HG03521 (cell line): ENCODE measurements around the gene CCSER2.
"Not testable (repeated sequence)": the region's sequence is repeated elsewhere in the genome, so short reads cannot be mapped to it uniquely, and the experiment has no call there.

Experiments
- ATAC-seq: cut with Tn5 transposase; IDR thresholded peaks from one replicate; pipeline ENCODE4 v1.9.1; 2021; ENCODE audit warnings: mild to moderate bottlenecking, moderate library complexity; ENCODE audit not compliant: unreplicated experiment

CCSER2 gene

DNA sequence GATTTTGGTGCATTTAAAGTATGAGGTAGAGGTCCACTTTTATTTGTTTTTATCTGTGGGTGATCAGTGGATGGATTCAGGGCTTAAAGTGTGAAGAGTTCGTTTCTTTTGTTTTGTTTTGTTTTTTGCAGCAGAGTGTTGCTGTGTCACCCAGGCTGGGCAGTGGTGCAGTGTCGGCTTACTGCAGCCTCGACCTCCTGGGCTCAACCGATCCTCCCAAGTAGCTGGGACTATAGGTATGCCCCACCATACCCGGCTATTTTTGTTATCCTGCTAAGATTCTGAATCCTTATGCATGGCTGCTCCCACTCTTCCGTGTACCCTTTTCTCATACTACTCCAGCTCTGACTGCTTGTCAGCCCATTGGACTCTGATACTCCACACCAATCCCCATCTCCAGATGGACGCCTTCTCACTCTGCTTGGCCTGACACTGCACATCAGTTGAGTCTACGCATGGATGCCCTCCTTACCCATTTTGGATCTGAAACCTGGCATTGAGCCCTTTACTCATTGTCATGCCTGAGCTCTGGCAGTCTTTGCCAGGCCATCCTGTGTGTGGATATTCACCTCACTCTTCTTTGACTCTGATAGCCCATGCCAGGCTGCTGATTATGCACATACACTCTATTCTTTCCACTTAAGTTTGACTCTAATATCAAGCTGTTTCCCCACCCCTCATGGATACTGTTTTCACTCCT is 119.5 kb downstream of the CCSER2 start:
- ATAC-seq: no peak

DNA sequence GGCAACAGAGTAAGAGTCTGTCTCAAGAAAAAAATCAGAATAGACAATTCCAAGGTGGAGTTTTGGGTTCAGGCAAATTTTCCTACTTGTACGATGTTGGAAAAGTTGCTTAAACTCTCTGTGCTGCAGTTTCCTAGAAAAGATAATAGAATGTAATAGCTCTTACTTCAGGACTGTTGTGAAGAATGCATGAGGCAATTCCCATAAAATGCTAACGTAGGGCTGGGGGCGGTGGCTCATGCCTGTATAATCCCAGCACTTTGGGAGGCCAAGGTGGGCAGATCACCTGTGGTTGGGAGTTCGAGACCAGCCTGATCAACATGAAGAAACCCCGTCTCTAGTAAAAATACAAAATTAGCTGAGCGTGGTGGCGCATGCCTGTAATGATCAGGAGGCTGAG is 121.0 kb downstream of the CCSER2 start:
- not testable (repeated sequence) for ATAC-seq

DNA sequence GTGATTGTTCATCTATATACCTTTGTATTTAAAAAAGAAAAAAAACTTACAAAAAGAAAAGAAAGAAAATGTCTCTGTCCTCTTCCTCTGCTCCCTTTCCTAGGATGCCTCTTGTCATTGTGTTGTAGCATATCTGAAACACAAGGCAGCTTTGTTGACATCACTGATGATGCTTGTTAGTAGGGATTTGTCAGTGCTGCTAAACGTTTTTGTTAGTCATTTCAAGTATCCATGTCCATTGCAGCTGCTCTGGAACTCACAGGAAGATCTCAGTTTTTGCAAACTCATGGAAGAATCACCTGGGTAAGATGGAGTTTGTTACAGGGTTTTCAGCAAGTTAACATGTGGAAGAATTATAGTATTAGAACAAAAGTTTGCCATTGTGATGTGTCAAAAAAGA is 123.6 kb downstream of the CCSER2 start:
- no peak for ATAC-seq

DNA sequence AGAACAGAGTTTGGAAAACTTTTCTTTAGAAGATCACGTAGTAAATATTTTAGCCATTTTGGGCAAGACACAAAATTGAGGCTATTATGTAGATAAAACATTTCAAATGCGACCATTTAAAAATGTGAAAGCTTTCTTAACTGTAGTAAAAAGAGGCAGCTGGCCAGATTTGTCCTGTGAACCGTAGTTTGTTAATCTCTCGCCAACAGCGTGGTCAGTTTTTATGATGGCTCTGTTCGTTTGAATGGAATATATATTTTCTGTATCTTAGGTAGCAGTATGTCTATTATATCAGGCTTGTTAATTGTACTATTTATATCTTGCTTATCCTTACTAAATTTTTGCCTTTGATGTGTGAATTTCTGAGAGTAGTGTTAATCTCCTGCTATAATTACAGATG is 124.9 kb downstream of the CCSER2 start:
- ATAC-seq: no peak

DNA sequence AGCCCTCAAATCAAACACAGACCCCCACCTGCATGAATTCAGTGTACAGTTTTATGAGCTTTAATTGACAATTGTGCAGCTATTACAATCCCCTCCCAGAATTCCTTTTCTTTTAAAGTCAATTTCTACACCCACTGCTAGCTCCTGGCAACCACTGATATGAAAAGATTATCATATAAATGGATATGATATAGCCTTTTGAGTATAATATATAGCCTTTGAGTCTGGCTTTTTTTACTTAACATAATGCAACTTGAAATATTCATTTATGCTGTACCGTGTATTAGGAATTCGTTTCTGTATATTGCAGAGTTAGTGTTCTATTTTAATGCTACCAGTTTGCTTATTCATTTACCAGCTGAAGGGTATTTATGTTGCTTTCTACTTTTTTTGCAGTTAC is 127.7 kb downstream of the CCSER2 start:
- no peak for ATAC-seq

DNA sequence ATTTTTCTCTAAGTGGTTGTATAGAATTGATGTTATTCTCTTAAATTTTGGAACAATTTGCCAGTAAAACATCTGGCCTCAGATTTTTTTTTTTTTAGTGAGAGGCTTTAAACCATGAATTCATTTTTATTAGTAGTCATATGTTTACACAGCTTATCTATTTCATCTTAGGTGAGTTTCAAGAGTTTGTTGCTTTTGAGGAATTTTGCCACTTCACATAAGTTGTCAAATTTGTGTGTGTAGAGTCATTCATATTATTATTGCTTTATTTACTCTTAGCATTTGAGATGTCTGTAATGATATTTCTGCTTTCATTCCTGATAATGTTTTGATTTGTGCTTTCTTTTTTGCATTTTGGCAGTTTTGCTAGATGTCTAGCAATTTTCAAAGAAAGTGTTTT is 132.1 kb downstream of the CCSER2 start:
- ATAC-seq: no peak

DNA sequence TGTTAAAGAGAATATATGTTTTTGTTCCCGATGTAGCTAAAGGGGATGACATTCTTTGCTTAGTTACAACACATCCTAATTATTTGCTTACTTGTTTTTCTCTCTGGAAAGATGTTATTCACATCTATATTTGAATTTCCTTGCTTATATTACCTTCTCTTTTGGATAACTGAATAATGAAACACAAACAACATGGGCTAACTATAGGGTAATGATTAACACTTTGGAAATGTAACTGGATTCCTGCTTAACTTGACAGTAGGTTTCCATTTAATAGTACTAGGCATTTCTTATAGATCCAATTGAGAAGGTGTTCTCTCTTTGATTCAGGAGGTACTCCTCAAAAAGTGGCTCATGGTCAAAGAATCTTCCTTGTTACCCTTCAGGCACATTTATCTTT is 141.1 kb downstream of the CCSER2 start:
- ATAC-seq: no peak

DNA sequence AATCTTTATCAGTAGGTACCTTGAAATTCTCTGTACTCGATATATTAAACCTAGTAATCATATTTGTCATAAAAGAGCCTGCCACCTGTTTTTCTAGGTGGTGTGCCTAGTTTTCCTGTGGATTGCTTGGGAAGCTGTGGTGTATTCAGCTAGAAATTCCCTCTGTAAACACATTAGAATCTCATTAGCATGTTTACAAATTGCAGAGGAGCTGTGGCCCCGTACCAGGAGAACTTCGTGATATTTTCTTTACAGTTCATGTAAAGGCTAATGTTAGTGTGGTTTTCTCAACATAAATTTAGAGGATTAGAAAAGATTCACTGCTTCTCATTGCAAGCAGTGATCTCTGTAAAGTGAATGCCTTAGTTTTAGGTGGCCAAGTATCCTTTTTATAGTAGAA is 144.7 kb downstream of the CCSER2 start:
- no peak for ATAC-seq

DNA sequence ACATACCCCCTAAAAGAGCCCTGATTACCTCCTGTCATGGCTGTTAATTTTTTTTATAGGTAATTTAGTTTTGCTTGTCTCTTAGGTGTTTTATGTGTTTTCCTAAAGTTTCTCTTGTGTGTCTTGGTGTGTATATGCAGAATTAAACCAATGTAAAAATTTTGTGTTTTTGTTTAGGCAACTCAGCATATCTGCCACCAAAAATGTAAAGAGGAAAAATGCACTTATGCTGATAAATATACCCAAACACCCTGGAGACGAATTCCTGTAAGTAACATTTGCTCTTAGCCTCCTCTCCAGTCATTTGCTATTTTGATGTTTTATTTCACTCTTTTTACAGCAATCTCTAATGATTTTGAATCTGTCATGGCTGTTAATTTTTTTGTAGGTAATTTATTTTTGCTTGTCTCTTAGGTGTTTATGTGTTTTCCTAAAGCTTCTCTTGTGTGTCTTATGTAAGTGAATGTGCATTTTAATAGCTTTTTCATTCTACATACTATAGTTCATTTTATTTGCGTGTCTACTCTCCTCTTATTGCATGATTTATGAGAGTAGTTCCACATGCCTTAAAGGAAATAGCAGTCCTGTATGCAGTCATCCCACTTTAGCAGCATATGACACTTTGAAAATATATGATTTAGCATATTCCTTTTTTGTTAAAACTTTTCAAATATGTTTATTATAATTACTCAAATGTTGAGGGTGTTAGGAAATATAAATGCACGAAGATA is 149.2 kb downstream of the CCSER2 start:
- no peak for ATAC-seq

DNA sequence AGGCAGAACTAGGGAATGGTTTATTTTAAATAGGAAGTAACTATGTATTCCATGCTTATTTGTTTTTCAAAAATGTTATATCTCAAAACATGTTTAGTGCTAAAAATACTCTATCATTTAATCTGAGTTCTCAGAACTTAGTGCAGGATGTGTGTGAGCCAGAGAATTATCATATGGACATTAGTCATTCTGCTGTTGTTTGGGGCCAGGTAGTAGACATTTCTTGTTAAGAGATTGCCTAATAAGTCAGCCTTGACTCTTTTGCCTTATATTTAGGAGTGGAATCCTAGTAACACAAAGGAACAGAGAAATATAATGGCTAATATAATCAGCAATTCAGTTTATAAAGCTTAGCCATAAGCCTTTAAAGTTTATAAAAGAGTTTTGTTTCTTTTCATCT is 149.8 kb downstream of the CCSER2 start:
- ATAC-seq: no peak

DNA sequence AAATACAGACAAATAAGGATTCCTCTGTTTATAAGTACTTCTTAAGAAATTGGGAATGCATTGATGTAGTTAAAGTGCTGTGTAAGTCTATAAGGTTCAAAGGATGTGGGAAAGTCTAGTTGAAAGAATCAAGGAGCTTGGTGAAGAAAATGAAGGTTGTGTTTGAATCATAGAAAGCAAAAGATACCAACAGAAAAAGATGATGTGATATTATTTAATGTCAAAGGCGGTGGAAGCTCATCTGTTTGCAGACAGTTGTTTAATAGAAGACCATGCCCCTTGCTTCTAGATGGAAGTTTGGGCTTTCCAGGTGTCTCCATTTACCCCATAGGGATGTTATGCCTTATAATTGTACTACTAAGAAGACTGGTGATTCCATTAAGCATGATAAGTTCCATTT is 150.3 kb downstream of the CCSER2 start:
- ATAC-seq: no peak

DNA sequence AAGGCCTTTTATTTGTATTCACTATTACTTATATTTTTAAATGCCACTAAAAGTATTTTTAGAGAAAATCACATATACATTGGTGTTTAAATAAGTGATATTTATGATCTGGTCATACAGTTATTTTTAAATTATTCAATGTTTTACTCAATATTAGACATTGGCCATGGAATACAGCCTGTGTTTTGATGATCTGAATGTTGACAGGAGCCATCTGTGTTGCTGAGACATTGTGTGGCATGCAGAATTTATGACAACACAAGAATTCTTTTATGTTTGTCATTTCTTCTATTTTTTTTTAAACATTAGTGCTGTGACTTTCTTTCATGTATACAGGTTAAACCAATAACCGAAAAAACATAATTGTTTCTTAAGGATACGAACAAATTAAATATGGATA is 156.2 kb downstream of the CCSER2 start:
- ATAC-seq: no peak

DNA sequence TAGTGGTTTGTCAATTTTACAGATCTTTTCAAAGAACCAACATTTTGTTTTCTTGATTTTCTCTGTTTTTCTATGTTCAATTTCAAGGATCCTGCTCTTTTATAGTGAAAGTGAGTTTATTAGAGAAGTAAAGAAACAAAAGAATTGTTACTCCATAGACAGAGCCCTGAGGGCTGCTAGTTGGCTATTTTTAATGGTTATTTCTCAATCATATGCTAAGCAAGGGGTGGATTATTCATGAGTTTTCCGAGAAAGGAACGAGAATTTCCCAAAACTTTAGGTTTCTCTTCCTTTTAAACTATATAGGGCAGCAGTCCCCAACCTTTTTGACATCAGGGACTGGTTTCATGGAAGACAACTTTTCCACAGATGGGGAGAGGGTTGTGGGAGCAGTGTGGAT is 165.0 kb downstream of the CCSER2 start:
- no peak for ATAC-seq

DNA sequence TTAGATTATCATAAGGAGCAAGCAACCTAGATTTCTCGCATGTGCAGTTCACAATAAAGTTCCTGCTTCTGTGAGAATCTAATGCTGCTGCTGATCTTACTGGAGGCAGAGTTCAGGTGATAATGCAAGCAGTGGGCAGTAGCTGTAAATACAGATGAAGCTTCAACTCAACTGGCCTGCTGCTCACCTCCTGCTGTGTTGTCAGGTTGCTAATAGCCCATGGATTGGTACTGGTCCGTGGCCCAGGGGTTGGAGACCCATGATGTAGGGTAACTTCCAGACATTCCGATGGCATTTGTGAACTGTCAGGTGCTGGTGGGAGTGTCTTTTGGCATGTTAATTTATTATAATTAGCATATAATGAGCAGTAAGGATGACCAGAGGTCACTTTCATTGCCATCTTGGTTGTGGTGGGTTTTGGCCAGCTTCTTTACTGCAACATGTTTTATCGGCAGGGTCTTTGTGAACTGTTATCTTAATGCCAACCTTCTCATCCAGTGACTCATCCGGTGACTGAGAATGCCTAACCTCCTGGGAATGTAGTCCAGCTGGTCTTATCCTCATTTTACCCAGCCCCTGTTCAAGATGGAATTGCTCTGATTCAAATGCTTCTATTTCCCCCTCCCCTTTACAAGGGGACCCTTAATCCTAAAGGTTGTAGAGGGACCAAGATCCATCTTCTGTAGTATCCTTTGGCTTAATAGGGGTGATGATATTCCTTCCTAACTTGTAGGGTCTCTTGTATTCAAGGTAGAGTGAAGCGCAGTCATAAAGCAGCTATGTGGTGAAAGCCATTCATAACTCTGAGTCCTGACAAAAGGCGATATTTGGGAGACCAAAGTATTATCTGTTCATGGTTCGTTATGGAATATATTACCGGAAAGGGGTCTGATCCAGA is 165.8 kb downstream of the CCSER2 start:
- ATAC-seq: no peak

DNA sequence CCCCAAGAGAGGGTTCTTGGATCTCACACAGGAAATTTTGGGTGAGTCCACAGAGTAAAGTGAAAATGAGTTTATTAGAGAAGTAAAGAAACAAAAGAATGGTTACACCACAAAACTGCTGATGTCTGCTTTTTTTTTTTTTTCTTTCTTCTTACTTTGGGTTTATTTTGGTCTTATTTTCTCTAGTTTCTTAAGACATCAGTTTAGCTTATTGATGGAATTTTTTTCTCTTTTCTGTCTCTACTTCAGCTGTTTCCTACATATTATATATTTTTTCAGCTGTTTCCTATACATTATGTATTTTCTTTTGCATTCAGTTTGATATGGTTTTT is 166.4 kb downstream of the CCSER2 start:
- ATAC-seq: no peak

DNA sequence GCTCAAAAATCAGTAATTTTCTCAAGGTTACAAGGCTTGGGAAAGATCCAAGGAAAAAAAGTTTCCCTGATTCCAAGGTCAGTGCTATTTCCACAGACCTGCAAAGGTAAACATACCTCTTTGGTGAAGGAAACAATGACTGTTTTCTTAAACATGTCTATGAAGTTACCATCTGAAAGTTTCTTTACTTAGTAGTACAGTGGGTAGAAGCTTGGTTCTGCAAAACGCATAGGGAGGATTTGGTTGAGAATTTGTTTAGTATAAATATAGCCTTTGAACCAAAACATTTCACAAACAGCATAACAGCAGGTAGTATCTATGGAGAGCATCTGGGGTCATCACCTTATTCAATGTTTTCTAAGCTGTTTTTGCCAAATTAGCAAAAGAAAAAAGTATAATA is 169.6 kb downstream of the CCSER2 start:
- no peak for ATAC-seq

DNA sequence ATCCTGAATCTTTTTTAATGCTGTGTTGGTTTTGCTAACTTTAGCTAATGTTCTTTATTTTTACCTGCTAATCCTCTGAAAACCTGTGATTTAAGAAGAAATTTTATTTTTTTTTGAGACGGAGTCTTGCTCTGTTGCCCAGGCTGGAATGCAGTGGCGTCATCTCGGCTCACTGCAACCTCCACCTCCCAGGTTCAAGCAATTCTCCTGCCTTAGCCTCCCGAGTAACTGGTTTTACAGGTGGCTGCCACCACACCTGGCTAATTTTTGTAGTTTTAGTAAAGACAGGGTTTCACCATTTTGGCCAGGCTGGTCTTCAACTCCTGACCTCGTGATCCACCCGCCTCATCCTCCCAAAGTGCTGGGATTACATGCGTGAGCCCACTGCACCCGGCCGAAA is 170.7 kb downstream of the CCSER2 start:
- not testable (repeated sequence) for ATAC-seq

DNA sequence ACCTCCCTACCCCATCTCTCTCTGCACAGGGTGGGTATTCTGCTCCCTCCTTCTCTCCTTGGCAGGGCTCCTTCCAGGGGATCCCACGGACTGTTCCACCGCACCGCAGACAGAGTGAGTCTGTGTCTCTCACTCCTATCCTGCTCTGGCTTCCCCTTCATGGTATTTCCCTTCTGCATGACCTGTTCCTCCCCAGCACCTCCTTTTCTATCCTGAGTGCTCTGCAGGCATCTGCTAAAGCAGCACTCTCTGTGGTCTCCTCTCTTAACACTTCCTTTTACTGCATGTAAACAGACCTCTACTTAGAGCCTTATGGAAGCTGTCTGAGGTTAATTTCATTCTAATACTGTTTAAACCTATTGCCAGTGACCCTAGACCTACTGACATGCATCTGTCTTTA is 171.5 kb downstream of the CCSER2 start:
- ATAC-seq: no peak

DNA sequence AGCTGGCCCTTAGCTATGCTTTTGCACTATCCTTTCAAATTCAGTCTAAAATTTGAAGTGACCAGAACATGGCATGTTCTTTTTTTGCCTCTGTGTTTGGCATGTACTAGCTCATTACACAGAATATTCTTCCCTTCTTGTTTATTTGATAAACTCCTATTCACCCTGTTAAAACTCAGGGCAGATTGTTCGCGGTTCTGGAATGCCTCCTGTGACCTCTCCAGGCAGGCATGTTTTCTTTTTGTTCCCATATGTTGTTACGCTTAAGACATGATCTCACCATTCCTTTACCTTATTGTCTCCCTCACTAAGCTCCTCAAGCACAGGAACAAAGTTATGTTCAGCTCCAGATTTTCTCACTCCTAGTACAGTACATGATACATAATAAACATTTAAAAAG is 181.7 kb downstream of the CCSER2 start:
- no peak for ATAC-seq

DNA sequence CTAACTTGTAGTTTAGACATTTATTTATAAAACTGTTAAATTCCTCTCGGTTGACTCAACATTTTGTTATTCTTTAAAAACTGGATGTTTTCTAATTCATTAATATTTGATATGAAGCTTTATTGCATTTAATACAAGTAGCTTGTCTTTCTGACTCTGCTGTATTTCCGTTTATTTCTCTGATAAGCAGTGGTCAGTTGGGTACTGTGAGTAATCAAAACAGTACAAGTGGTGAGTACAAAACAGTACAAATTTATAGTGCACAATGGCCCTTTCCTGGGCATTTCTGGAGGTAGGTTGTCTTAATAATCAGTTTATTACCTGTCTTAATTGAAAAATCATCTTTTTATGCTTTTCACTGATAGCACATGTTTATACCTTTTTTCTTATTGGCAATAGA is 182.7 kb downstream of the CCSER2 start:
- no peak for ATAC-seq

DNA sequence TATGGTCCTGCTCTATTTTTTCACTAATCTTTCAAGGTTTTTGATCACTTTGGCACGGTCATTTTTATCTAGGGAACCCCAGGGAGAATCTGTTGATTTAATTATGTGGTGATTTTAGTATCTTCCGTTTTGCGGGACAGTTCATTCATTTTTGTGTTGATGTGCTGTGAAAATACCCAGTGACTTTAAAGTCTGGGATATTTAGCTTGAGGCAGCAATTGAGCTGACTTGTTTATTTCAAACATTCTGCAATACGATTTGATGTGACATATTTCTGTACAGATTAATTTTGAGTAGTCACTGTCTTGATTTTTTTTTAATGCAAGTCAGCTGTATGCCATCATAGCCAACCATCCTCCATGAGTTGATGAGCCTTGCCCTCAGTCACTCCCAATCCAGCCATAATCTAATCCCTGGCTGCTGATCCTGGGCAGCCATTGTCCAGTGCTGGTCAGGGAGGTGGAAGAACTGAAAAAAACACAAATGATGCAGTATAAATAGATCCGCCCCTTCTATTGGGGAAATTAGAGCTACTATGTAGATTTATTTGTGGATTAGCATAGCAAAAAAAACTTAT is 183.4 kb downstream of the CCSER2 start:
- no peak for ATAC-seq

DNA sequence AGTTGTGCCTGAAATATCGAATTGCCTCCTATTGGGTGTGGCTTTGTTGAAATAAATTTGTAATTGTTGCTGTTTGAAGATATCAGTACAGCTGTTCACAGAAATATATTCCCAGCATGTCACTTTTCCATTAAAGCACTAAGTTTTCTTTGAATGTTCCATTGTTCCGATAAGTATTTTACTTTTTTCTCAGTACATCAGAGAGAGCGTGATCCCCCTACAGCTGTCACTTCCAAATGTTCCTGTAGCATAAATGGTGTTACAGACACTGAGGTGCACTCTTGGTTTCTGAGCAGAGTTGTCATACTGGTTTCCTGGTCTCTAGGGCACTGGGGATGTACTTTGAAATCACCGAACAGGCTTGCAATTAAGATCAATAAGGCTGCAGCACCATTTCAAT is 189.2 kb downstream of the CCSER2 start:
- no peak for ATAC-seq
